ENCODE results near the gene PDE7B. TPM values are rescaled to one million over a fixed set of nuclear protein-coding genes. Genes with fewer than 3 reads are reported as not detected.

The PDE7B gene
- total RNA-seq, 1 experiment from 2014 or later, result not detected

- ATAC-seq (no peak), DNase-seq (ENCODE audit: low spot score) (no peak)
- Mint-ChIP-seq H3K4me1 (no peaks in the 10 kb centered on the region), H3K27ac (no peak overlapping the region), H3K9me3 (no peaks in the 10 kb centered on the region), H3K4me3 (no peak overlapping the region), H3K27me3 (ENCODE audit: low read depth) (no peaks in the 10 kb centered on the region), H3K36me3 (no peaks in the 10 kb centered on the region)
- POLR2A ChIA-PET, result no interaction called here
- CTCF ChIA-PET, result no interaction called here
- TF ChIP-seq, protein P1, sequence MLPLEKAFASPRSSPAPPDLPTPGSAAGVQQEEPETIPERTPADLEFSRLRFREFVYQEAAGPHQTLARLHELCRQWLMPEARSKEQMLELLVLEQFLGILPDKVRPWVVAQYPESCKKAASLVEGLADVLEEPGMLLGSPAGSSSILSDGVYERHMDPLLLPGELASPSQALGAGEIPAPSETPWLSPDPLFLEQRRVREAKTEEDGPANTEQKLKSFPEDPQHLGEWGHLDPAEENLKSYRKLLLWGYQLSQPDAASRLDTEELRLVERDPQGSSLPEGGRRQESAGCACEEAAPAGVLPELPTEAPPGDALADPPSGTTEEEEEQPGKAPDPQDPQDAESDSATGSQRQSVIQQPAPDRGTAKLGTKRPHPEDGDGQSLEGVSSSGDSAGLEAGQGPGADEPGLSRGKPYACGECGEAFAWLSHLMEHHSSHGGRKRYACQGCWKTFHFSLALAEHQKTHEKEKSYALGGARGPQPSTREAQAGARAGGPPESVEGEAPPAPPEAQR (CRISPR knock-in tag; IDR thresholded peaks at IDR 0.05), result no peak
- no peak for TF ChIP-seq KAT7 (CRISPR knock-in tag; IDR thresholded peaks at IDR 0.05; ENCODE audit: borderline replicate concordance)
- TF ChIP-seq AFF4 (CRISPR knock-in tag; IDR thresholded peaks at IDR 0.05; ENCODE audit: borderline replicate concordance), result no peak
- TF ChIP-seq TEAD1 (CRISPR knock-in tag; IDR thresholded peaks at IDR 0.05), result no peak
- TF ChIP-seq, protein P2, sequence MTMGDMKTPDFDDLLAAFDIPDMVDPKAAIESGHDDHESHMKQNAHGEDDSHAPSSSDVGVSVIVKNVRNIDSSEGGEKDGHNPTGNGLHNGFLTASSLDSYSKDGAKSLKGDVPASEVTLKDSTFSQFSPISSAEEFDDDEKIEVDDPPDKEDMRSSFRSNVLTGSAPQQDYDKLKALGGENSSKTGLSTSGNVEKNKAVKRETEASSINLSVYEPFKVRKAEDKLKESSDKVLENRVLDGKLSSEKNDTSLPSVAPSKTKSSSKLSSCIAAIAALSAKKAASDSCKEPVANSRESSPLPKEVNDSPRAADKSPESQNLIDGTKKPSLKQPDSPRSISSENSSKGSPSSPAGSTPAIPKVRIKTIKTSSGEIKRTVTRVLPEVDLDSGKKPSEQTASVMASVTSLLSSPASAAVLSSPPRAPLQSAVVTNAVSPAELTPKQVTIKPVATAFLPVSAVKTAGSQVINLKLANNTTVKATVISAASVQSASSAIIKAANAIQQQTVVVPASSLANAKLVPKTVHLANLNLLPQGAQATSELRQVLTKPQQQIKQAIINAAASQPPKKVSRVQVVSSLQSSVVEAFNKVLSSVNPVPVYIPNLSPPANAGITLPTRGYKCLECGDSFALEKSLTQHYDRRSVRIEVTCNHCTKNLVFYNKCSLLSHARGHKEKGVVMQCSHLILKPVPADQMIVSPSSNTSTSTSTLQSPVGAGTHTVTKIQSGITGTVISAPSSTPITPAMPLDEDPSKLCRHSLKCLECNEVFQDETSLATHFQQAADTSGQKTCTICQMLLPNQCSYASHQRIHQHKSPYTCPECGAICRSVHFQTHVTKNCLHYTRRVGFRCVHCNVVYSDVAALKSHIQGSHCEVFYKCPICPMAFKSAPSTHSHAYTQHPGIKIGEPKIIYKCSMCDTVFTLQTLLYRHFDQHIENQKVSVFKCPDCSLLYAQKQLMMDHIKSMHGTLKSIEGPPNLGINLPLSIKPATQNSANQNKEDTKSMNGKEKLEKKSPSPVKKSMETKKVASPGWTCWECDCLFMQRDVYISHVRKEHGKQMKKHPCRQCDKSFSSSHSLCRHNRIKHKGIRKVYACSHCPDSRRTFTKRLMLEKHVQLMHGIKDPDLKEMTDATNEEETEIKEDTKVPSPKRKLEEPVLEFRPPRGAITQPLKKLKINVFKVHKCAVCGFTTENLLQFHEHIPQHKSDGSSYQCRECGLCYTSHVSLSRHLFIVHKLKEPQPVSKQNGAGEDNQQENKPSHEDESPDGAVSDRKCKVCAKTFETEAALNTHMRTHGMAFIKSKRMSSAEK (CRISPR knock-in tag; IDR thresholded peaks at IDR 0.05; ENCODE audit: borderline replicate concordance), result no peak
- no peak for TF ChIP-seq HMGXB4 (CRISPR knock-in tag; IDR thresholded peaks at IDR 0.05)
- TF ChIP-seq, protein P3, sequence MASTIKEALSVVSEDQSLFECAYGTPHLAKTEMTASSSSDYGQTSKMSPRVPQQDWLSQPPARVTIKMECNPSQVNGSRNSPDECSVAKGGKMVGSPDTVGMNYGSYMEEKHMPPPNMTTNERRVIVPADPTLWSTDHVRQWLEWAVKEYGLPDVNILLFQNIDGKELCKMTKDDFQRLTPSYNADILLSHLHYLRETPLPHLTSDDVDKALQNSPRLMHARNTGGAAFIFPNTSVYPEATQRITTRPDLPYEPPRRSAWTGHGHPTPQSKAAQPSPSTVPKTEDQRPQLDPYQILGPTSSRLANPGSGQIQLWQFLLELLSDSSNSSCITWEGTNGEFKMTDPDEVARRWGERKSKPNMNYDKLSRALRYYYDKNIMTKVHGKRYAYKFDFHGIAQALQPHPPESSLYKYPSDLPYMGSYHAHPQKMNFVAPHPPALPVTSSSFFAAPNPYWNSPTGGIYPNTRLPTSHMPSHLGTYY (CRISPR knock-in tag; IDR thresholded peaks at IDR 0.05), result no peak
- TF ChIP-seq, protein P4, sequence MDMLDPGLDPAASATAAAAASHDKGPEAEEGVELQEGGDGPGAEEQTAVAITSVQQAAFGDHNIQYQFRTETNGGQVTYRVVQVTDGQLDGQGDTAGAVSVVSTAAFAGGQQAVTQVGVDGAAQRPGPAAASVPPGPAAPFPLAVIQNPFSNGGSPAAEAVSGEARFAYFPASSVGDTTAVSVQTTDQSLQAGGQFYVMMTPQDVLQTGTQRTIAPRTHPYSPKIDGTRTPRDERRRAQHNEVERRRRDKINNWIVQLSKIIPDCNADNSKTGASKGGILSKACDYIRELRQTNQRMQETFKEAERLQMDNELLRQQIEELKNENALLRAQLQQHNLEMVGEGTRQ (CRISPR knock-in tag; IDR thresholded peaks at IDR 0.05), result no peak
- no peak for TF ChIP-seq SMAD3 (CRISPR knock-in tag; IDR thresholded peaks at IDR 0.05; ENCODE audit: borderline replicate concordance)
- no peak for TF ChIP-seq ZNF263 (CRISPR knock-in tag; IDR thresholded peaks at IDR 0.05; ENCODE audit: low read depth)
- TF ChIP-seq, protein P5, sequence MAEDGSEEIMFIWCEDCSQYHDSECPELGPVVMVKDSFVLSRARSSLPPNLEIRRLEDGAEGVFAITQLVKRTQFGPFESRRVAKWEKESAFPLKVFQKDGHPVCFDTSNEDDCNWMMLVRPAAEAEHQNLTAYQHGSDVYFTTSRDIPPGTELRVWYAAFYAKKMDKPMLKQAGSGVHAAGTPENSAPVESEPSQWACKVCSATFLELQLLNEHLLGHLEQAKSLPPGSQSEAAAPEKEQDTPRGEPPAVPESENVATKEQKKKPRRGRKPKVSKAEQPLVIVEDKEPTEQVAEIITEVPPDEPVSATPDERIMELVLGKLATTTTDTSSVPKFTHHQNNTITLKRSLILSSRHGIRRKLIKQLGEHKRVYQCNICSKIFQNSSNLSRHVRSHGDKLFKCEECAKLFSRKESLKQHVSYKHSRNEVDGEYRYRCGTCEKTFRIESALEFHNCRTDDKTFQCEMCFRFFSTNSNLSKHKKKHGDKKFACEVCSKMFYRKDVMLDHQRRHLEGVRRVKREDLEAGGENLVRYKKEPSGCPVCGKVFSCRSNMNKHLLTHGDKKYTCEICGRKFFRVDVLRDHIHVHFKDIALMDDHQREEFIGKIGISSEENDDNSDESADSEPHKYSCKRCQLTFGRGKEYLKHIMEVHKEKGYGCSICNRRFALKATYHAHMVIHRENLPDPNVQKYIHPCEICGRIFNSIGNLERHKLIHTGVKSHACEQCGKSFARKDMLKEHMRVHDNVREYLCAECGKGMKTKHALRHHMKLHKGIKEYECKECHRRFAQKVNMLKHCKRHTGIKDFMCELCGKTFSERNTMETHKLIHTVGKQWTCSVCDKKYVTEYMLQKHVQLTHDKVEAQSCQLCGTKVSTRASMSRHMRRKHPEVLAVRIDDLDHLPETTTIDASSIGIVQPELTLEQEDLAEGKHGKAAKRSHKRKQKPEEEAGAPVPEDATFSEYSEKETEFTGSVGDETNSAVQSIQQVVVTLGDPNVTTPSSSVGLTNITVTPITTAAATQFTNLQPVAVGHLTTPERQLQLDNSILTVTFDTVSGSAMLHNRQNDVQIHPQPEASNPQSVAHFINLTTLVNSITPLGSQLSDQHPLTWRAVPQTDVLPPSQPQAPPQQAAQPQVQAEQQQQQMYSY (CRISPR knock-in tag; IDR thresholded peaks at IDR 0.05), result no peak
- TF ChIP-seq, protein P6, sequence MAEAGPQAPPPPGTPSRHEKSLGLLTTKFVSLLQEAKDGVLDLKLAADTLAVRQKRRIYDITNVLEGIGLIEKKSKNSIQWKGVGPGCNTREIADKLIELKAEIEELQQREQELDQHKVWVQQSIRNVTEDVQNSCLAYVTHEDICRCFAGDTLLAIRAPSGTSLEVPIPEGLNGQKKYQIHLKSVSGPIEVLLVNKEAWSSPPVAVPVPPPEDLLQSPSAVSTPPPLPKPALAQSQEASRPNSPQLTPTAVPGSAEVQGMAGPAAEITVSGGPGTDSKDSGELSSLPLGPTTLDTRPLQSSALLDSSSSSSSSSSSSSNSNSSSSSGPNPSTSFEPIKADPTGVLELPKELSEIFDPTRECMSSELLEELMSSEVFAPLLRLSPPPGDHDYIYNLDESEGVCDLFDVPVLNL (CRISPR knock-in tag; IDR thresholded peaks at IDR 0.05; ENCODE audit: borderline replicate concordance, low read depth), result no peak
- TF ChIP-seq HMGA2 (CRISPR knock-in tag; IDR thresholded peaks at IDR 0.05), result no peak
- TF ChIP-seq NFATC4 (CRISPR knock-in tag; IDR thresholded peaks at IDR 0.05), result no peak
- TF ChIP-seq ETV6 (CRISPR knock-in tag; IDR thresholded peaks at IDR 0.05), result no peak
These were observed 178.6 kb downstream of the PDE7B start for GRCh38 chr6:136030131-136030530.

Measured in WTC11 (cell line).